Muscle of back (tissue), 11 donors: ENCODE measurements around the gene ADAMTSL5. TPM values are rescaled to one million over a fixed set of nuclear protein-coding genes. Genes with fewer than 3 reads are reported as not detected.
A peak's percentile ranks its signal among the peaks of the same experiment; 100 is the strongest.
"Not testable (repeated sequence)": the region's sequence is repeated elsewhere in the genome, so short reads cannot be mapped to it uniquely, and the experiment has no call there.

ENCODE experiments used
- DNase-seq, 3 donors: peaks; one replicate each; pipeline versions ENCODE4 v3.0.0 to v3.0.0-alpha.2; 2013
- polyA plus RNA-seq, 10 donors: library from polyadenylated mRNA; unstranded; fragments of 120-200 nt; gene quantifications; one replicate each; pipeline ENCODE4 v1.2.1, GENCODE V29; 2013; ENCODE audit not compliant: insufficient read length in 10 of 10

ADAMTSL5 gene
- polyA plus RNA-seq, 10 donors = 7.4 to 17.8 (median 13.8) TPM

DNA sequence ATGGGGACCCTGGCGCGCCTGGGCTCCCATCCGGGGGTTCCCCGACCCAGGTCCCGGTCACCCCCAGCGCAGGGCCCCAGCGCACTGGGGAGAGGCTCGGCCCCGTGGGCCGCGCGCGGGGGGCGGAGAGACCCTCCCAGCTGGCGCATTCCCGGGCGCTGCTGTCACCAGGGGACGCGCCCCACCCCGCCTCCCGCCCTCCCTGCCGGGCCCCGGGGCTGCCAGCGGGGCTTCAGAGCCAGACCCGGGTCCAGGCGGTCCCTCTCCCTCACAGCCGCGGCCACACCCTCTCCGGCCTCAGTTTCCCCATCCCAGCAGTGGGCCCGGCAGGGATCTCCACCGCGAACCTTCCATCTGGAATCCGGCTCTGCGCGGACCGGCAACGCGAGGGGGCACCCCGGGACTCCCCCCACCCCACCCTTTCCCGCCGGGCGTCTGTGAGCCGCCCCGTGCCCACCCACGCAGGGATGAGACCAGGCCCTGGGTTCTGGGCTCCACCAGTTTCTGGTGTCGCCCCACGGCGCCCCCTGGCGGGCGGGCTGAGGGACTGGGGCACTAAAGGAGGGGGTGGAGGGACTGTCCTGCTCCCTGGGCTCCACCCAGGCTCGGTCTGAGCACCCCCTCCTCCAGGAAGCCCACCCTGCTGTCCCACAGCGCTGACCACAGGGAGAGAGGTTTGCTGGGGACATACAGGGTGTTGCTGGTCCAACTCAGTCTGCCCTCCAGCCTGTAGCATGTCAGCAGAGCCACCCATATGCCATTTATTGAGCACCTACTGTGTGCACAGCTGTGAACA lies 878 bp upstream of the ADAMTSL5 start:
- DNase-seq = peak in 1 of 3 donors; percentile 53

GRCh38 chr19:1511318-1512317 lies 1.2 kb downstream of the ADAMTSL5 start:
- no peak for DNase-seq

GRCh38 chr19:1510807-1511206 lies 2.0 kb downstream of the ADAMTSL5 start:
- no peak for DNase-seq

- DNase-seq = no peak
These were observed 2.4 kb downstream of the ADAMTSL5 start for GRCh38 chr19:1510442-1510806.

DNA sequence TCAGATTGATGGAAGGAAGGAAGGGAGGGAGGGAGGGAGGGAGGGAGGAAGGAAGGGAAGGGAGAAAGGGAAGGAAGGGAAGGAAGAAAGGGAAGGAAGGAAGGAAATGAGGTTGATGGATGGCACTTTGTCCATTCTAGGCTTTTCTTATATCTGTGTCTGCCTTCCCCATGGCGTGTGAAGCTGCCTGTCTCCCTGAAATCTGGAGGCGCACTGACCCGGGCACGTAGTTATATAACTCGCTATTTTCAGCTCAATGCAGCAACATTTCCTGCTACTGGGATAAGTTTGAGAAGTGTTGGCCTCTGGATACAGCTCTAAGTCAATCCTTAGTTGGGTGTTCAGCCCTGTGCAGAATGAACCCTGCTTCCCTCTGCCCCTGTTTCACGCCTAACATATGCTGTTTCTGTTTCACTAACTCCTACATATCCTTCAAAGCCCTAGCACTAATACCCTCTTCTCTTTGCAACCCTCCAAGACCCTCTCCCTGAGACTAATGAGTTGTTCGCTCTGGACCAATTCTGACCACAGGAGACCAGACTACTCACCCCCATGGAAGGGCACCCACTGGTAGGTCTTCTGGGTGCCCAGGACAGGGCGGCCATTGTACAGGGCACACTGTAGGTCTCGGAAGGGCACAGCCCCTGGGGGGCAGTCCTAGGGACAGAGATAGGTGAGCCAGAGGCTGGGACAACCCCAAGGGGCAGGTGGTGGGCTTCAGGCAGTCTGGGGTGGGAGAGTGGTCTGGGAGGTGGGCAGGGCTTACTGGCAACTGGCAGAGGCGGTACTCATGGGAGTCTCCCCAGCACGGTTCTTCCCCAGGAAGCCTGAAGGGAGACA lies 3.0 kb downstream of the ADAMTSL5 start:
- no peak for DNase-seq

DNA sequence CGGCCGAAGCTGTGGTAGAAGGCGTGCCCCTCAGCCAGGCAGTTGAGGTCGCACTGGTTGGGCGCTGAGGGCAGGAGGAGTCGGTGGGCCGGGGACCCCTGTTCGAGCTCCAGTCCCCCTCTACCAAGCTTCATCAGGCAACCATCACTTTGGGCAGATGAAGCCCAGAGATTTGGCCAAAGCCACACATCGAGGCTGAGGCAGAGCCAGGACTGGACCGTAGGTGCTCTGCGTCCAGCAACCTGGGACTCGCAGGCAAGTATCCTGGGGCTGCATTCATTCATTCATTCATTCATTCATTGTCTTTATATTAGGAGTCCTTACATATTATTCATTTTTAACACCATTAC lies 4.3 kb downstream of the ADAMTSL5 start:
- DNase-seq = no peak

DNA sequence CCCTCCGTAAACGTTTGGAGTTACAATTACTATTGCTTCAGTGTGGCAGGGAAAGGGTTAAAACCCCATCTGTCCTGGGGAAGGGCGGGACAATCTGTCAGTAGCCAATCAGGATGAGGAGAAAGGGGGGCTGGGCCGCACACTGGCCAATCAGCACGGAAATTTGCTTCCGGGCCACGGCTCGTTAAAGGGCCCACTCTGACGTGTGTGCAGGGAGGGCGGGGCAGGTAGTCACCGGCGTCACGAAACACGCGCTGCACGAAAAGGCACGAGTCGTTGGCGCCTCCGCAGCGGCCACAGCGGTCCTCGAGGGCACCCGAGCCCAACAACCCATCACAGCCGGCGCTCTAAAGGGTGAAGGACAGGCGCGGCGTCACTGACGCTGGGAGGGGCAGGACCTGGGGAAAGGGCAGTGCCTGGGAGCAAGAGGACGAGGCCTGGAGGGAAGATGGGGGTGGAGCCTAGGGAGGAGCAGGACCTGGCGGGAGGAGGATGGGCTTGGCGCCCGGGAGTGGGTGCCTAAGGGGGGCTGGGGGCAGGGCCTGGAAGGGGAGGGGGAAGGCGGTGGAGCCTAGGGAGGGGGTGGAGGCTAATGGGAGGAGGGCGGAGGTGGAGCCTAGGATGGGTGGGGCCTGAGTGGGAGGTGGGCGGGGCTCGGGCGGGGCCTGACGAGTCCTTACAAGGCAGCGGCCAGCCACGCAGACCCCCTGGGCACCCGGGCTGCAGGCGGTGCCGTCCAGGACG lies 4.9 kb downstream of the ADAMTSL5 start:
- peak; percentile 94 to 98 (median 96) for DNase-seq

- no peak for DNase-seq
These were observed 5.6 kb downstream of the ADAMTSL5 start for GRCh38 chr19:1507192-1507660.

- DNase-seq = no peak
These were observed 6.6 kb downstream of the ADAMTSL5 start for GRCh38 chr19:1505991-1506881.

GRCh38 chr19:1505012-1505411 lies 7.8 kb downstream of the ADAMTSL5 start:
- DNase-seq = no peak

GRCh38 chr19:1503925-1504773 lies 8.7 kb downstream of the ADAMTSL5 start:
- DNase-seq = no peak

GRCh38 chr19:1503089-1503924 lies 9.5 kb downstream of the ADAMTSL5 start:
- DNase-seq = no peak

DNA sequence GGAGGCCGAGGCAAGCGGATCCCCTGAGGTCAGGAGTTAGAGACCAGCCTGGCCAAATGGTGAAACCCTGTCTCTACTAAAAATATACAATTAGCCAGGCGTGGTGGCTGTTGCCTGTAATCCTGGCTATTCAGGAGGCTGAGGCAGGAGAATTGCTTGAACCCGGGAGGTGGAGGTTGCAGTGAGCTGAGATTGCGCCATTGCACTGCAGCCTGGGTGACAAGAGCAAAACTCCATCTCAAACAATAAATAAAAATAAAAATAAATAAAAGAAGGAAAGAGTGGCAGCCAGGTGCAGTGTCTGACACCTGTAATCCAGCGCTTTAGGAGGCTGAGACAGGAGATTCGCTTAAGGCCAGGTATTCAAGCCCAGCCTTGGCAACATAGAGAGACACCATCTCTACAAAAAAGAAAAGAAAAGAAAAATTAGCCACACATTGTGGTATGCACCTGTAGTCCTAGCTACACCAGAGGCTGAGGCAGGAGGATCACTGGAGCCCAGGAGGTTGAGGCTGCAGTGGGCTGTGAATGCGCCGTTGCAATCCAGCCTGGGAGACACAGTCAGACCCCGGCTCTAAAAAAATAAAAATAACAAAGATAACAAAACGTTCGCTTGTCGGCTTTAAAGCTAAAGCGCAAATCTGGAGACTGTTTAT lies 10.3 kb downstream of the ADAMTSL5 start:
- DNase-seq = no peak

DNA sequence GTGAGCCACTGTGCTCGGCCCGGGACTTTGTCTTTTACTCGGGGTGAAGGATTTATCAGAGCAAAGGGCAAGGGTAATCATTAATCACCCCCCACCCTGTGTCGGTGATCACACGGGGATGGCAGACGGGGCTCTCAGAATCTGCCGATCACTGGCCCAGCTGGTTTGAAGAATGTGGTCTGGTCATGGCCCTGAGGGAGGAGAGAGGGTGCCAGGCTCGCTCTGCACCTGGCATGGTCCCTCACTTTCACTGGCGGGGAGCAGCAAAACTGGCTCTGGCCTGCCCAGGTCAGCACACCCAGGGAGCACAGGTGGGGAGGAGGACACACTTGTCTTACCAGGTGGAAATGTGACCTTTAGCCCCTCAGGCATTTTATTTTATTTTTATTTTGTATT lies 11.6 kb downstream of the ADAMTSL5 start:
- no peak for DNase-seq

- not testable (repeated sequence) for DNase-seq
These were observed 13.6 kb downstream of the ADAMTSL5 start for GRCh38 chr19:1499231-1499630.

- no peak for DNase-seq
These were observed 15.1 kb downstream of the ADAMTSL5 start for GRCh38 chr19:1497578-1498235.
